ENCODE data around the gene POLR2H.

POLR2H gene

DNA sequence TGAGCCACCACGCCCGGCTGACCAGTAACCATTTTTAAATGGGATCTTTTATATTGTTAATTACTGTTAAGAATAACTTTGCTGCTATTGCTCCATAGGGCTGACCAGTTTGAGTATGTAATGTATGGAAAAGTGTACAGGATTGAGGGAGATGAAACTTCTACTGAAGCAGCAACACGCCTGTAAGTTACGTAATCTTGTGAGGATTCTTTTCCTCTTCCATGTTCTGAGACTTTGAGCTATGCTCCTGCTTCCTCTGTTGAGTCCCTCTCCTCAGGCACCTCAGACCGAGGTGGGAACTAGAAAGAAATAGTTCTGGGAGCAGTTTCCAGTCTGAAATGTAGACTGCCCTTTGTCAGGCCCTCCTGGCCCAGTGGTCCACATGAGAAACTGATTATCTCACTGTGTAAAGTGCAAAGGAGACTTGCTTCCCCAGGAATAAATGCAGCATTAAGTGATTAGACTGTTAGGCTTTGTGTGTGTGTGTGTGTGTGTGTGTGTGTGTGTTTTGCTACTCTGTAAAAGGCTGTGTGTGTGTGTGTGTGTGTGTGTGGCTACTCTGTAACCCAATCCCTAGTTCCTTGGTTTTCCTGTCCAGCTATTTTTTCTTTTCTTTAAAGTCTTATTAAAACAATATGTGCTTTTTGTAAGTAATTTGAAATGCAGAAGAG, 5.2 kb downstream of the POLR2H start:
- Histone ChIP-seq H3K4me3 (no peak overlapping the region), H3K27ac (no peak overlapping the region)
- no peak for DNase-seq (ENCODE audit: low spot score)
- TF ChIP-seq, protein P1, sequence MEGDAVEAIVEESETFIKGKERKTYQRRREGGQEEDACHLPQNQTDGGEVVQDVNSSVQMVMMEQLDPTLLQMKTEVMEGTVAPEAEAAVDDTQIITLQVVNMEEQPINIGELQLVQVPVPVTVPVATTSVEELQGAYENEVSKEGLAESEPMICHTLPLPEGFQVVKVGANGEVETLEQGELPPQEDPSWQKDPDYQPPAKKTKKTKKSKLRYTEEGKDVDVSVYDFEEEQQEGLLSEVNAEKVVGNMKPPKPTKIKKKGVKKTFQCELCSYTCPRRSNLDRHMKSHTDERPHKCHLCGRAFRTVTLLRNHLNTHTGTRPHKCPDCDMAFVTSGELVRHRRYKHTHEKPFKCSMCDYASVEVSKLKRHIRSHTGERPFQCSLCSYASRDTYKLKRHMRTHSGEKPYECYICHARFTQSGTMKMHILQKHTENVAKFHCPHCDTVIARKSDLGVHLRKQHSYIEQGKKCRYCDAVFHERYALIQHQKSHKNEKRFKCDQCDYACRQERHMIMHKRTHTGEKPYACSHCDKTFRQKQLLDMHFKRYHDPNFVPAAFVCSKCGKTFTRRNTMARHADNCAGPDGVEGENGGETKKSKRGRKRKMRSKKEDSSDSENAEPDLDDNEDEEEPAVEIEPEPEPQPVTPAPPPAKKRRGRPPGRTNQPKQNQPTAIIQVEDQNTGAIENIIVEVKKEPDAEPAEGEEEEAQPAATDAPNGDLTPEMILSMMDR (IDR thresholded peaks at IDR 0.05): no peak

DNA sequence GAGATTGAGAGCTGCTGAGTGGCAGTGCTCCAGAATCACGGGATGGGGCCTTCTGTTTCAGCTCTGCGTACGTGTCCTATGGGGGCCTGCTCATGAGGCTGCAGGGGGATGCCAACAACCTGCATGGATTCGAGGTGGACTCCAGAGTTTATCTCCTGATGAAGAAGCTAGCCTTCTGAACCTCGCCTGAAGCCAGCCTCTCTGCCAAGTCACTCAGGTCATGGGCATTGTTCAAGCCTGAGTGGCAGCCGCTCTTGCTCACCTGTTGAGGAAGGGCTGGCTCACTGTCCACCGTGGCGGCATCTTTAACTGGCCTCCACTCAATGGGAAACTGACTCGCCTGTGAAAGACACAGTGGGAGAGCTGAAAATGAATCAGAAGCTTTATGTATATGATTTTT, 6.6 kb downstream of the POLR2H start:
- Histone ChIP-seq H3K4me3 (no peak overlapping the region), H3K27ac (peak overlapping the region; percentile 4 to 76)
- TF ChIP-seq, protein P1 (IDR thresholded peaks at IDR 0.05): no peak
- no peak for DNase-seq (ENCODE audit: low spot score)

DNA sequence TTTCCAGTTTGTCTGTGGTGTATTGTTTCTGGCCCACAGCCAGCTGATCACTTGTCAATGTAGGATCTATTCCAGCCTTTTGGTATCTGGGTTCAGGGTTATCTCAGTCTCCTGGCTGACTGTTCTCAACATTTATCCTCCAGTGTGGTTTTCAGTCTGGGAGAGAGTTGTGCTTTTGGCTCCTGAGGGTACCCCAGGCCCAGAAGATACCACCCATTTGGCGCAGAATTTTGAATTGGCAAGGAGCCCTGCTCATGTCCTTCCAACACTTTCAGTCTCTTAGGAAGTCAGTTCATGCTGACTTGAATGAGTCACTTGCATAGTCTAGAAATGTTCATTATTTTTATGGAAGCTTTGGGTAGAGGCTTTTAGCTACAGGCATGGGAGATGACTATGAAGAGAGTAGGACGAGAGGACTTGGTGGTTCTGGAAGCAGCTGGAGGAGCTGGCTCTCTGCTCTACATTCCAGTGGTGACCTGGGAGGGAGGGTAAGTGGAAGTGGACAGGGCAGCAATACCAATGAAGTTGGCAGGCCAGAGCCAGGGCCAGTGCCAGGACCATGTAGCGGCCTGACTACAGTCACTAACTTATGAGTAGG, 7.2 kb downstream of the POLR2H start:
- Histone ChIP-seq H3K4me3 (no peak overlapping the region), H3K27ac (peak overlapping the region; percentile 54 to 76)
- TF ChIP-seq, protein P1 (IDR thresholded peaks at IDR 0.05): no peak
- no peak for DNase-seq (ENCODE audit: low spot score)

DNA sequence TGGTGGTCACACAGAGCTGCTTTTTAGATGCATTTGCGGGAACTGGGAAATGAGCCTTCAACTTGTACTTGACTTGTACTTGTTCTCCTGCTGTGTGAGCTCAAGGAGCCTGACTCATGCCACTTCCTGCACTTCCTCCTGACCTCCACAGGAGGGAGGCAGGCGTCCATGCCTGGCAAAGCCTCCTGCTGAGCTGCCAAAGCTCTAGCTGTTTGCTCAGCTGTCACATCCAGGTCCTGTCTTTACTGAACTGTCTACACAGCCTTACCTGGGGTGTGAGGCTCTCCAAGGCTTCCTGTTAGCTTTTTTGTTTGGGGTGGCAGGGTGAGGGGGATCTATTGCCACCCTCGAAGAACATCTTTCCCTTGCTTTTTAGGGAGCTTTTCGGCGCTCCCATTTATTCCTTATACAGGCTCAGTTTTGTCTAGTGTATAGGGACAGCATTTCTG, 10.1 kb downstream of the POLR2H start:
- TF ChIP-seq, protein P1 (IDR thresholded peaks at IDR 0.05): peak; percentile 72
- Histone ChIP-seq H3K4me3 (no peak overlapping the region), H3K27ac (no peak overlapping the region)
- DNase-seq (ENCODE audit: low spot score): no peak

DNA sequence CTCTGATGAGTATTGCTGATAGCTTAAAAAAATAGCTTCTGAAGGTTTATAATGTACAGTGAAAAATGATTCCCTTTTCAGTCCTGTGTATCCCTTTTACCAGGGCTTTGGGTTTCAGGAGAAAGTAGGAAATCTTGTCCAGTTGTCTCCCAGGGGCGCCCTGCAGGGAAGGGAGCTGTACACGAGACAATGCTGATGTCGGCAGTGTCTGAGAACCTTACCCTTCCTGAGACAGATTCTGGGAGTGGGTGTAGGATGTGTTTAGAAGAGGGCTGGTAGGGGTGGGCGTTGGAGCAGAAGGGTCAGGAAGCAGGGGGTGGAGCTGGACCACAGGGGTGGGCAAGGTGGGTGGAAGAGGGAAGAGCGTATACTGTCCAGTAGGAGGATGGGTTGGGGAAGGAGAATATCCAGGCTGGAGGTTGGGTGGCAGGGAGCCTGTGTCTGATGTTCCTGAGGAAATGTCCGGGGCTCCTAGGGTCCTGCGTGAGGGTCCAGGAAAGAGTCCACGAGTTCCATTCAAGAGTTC, 10.8 kb downstream of the POLR2H start:
- H3K4me3 ChIP-seq: no peak overlapping the region
- H3K27ac ChIP-seq: no peak overlapping the region
- no peak for DNase-seq (ENCODE audit: low spot score)
- TF ChIP-seq, protein P1 (IDR thresholded peaks at IDR 0.05): no peak

DNA sequence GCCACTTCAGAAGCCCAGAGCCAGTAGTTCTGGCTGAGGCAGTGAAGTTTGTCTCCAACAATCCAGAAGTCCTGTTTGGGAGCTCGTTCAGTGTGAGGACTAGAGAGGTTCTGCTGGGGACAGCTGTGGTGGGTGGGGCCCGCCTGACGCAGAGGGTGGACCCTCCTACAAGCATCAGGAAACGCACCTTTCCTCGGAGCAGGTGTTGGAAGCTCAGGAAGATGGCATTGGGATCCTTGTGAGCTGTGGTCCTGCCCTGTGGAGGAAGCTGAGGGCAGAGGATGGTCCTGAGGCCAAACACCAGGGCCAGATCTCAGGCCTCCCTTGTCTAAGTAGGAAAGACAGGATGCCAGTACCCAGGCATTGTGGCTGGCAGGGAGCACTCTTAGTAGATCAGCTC, 11.4 kb downstream of the POLR2H start:
- peak overlapping the region in 1 of 2 donors; percentile 20 for H3K27ac ChIP-seq

More for the DNA sequence above, 11.4 kb downstream of the POLR2H start:
- H3K4me3 ChIP-seq: no peak overlapping the region
- DNase-seq (ENCODE audit: low spot score): no peak
- TF ChIP-seq, protein P1 (IDR thresholded peaks at IDR 0.05): no peak

Data from coronary artery (tissue), 2 donors.